Measurements from ENCODE around the gene SUSD1. TPM values are rescaled to one million over a fixed set of nuclear protein-coding genes. Genes with fewer than 3 reads are reported as not detected.
"Not testable (repeated sequence)": the region's sequence is repeated elsewhere in the genome, so short reads cannot be mapped to it uniquely, and the experiment has no call there.

The SUSD1 gene
- polyA plus RNA-seq, 1 donor from 2014 or later, result 2.0 TPM

- no peak for TF ChIP-seq TAF1 (IDR thresholded peaks at IDR 0.05; ENCODE audit: low read depth)
- TF ChIP-seq POLR2AphosphoS5 (IDR thresholded peaks at IDR 0.05), result no peak
- TF ChIP-seq MXI1 (conservative IDR thresholded peaks at IDR 0.05; ENCODE audit: poor library complexity, severe bottlenecking), result no peak
- no peak for TF ChIP-seq EP300 (conservative IDR thresholded peaks at IDR 0.05; ENCODE audit: poor library complexity, severe bottlenecking)
- no peak for TF ChIP-seq REST (IDR thresholded peaks at IDR 0.05; ENCODE audit: borderline replicate concordance)
- Histone ChIP-seq H3K9me2 (ENCODE audit: insufficient read depth, low read length) (no peaks in the 10 kb centered on the region), H3K9me3 (ENCODE audit: low read length) (no peaks in the 10 kb centered on the region)
Observed at GRCh38 chr9:112194969-112195431, 19.9 kb upstream of the SUSD1 start.

GRCh38 chr9:112193572-112194288 lies 18.6 kb upstream of the SUSD1 start:
- TF ChIP-seq SMC3 (conservative IDR thresholded peaks at IDR 0.05; ENCODE audit: poor library complexity) (no peak), MXI1 (conservative IDR thresholded peaks at IDR 0.05; ENCODE audit: poor library complexity, severe bottlenecking) (no peak), EP300 (conservative IDR thresholded peaks at IDR 0.05; ENCODE audit: poor library complexity, severe bottlenecking) (no peak), REST (IDR thresholded peaks at IDR 0.05; ENCODE audit: borderline replicate concordance) (no peak), POLR2AphosphoS5 (IDR thresholded peaks at IDR 0.05) (no peak), TAF1 (IDR thresholded peaks at IDR 0.05; ENCODE audit: low read depth) (no peak)
- Histone ChIP-seq H3K9ac (ENCODE audit: low read length) (no peak overlapping the region), H3K79me2 (replicated peaks; ENCODE audit: insufficient read depth, low read length) (no peaks in the 10 kb centered on the region), H3K4me2 (ENCODE audit: low read length) (no peak overlapping the region), H4K20me1 (ENCODE audit: insufficient read depth) (no peaks in the 10 kb centered on the region), H3K27me3 (ENCODE audit: insufficient read depth, low read depth, low read length) (no peaks in the 10 kb centered on the region), H3K27ac (ENCODE audit: low read length) (no peak overlapping the region), H3K4me3 (ENCODE audit: low read length) (no peak overlapping the region), H3K9me2 (ENCODE audit: insufficient read depth, low read length) (no peaks in the 10 kb centered on the region), H3F3A (ENCODE audit: insufficient read depth, low read length, poor library complexity, severe bottlenecking) (no peaks in the 10 kb centered on the region), H3K36me3 (ENCODE audit: insufficient read depth, low read length) (no peaks in the 10 kb centered on the region), H2AFZ (ENCODE audit: low read depth, low read length) (no peak overlapping the region), H3K9me3 (ENCODE audit: low read length) (no peaks in the 10 kb centered on the region)

More at GRCh38 chr9:112194969-112195431, 19.9 kb upstream of the SUSD1 start:
- H3K27me3 ChIP-seq (ENCODE audit: insufficient read depth, low read depth, low read length), result no peaks in the 10 kb centered on the region
- H3F3A ChIP-seq (ENCODE audit: insufficient read depth, low read length, poor library complexity, severe bottlenecking), result no peaks in the 10 kb centered on the region
- H3K79me2 ChIP-seq (replicated peaks; ENCODE audit: insufficient read depth, low read length), result no peaks in the 10 kb centered on the region
- no peak overlapping the region for H3K9ac ChIP-seq (ENCODE audit: low read length)
- no peak overlapping the region for H2AFZ ChIP-seq (ENCODE audit: low read depth, low read length)
- no peaks in the 10 kb centered on the region for H3K36me3 ChIP-seq (ENCODE audit: insufficient read depth, low read length)
- no peak overlapping the region for H3K4me2 ChIP-seq (ENCODE audit: low read length)
- H3K4me3 ChIP-seq (ENCODE audit: low read length), result no peak overlapping the region
- H4K20me1 ChIP-seq (ENCODE audit: insufficient read depth), result no peaks in the 10 kb centered on the region
- no peak overlapping the region for H3K27ac ChIP-seq (ENCODE audit: low read length)

- H3K27ac ChIP-seq (ENCODE audit: low read length); H3K4me2 ChIP-seq (ENCODE audit: low read length); H4K20me1 ChIP-seq (ENCODE audit: insufficient read depth); H3F3A ChIP-seq (ENCODE audit: insufficient read depth, low read length, poor library complexity, severe bottlenecking); H3K9me3 ChIP-seq (ENCODE audit: low read length); H3K79me2 ChIP-seq (replicated peaks; ENCODE audit: insufficient read depth, low read length); H3K9me2 ChIP-seq (ENCODE audit: insufficient read depth, low read length); H3K4me3 ChIP-seq (ENCODE audit: low read length); H3K36me3 ChIP-seq (ENCODE audit: insufficient read depth, low read length); H2AFZ ChIP-seq (ENCODE audit: low read depth, low read length); H3K27me3 ChIP-seq (ENCODE audit: insufficient read depth, low read depth, low read length); H3K9ac ChIP-seq (ENCODE audit: low read length): not testable (repeated sequence)
Observed at GRCh38 chr9:112190320-112190719, 15.2 kb upstream of the SUSD1 start.

Measured in neural cell (in vitro differentiated cells).